SK-N-SH (cell line): ENCODE data around the gene COL28A1. TPM values are rescaled to one million over a fixed set of nuclear protein-coding genes. Genes with fewer than 3 reads are reported as not detected.
A peak's percentile ranks its signal among the peaks of the same experiment; 100 is the strongest.

Experiments
- CTCF ChIA-PET: fragments of 300-600, 350-600 bp; formaldehyde crosslinking; extraction: SDS; loops from one replicate; lab custom pipeline; 2021; lab: Yijun Ruan, JAX
- POLR2A ChIA-PET: fragments of 350-600 bp; sonication (Branson Sonifier 250); formaldehyde crosslinking; extraction: SDS; loops from one replicate; lab custom pipeline; 2020; ENCODE audit warnings: antibody characterized with exemption, inconsistent platforms; lab: Yijun Ruan, JAX
- DNase-seq: peaks from one replicate; pipeline ENCODE4 v3.0.0; 2012
- H2AFZ ChIP-seq: fragments of 200-600 bp; sonication (generic); 2 replicates; pipeline ENCODE4 v1.8.1; 2016; ENCODE audit warnings: antibody characterized with exemption, mild to moderate bottlenecking, low read depth
- H3F3A ChIP-seq: fragments of 200-600 bp; sonication (generic); replicated peaks from 2 replicates; pipeline ENCODE3; 2016; ENCODE audit warnings: antibody characterized with exemption, mild to moderate bottlenecking; ENCODE audit not compliant: insufficient read depth
- H3K27ac ChIP-seq, 2 experiments: fragments of 200-500 bp in 1 of 2; fragments of 200-600 bp in 1 of 2; sonication (Bioruptor generic) in 1 of 2; sonication (generic), shearing (Covaris generic) in 1 of 2; 2 replicates each; pipeline versions ENCODE4 v1.5.1 to v1.6.1; 2014 to 2016; ENCODE audit warnings: low read depth in 2 of 2, inconsistent platforms in 1 of 2, low read length in 1 of 2, mild to moderate bottlenecking in 1 of 2, mixed read lengths in 1 of 2
- H3K27me3 ChIP-seq: fragments of 200-600 bp; sonication (generic), shearing (Covaris generic); 2 replicates; pipeline ENCODE4 v1.6.1; 2016; ENCODE audit warnings: mixed run types; ENCODE audit not compliant: insufficient read depth
- H3K36me3 ChIP-seq, 2 experiments: fragments of 200-500 bp in 1 of 2; fragments of 200-600 bp in 1 of 2; sonication (Bioruptor generic) in 1 of 2; sonication (generic) in 1 of 2; replicated peaks in 1 of 2; 2 replicates each; pipeline versions ENCODE3 to v1.5.1; 2014 to 2016; ENCODE audit warnings: low read length in 1 of 2, mild to moderate bottlenecking in 1 of 2; ENCODE audit not compliant: insufficient read depth in 2 of 2, control insufficient read depth in 1 of 2
- H3K4me1 ChIP-seq, 2 experiments: fragments of 200-500 bp in 1 of 2; fragments of 200-600 bp in 1 of 2; sonication (Bioruptor generic) in 1 of 2; sonication (generic), shearing (Covaris generic) in 1 of 2; 2 replicates each; pipeline versions ENCODE4 v1.5.1 to v1.6.1; 2014 to 2016; ENCODE audit warnings: low read depth in 1 of 2, low read length in 1 of 2, mixed run types in 1 of 2; ENCODE audit not compliant: insufficient read depth in 2 of 2, control insufficient read depth in 1 of 2
- H3K4me2 ChIP-seq: fragments of 200-600 bp; sonication (generic), shearing (Covaris generic); 2 replicates; pipeline ENCODE4 v1.6.1; 2017; ENCODE audit warnings: mixed run types
- H3K4me3 ChIP-seq, 2 experiments: fragments of 200-500 bp in 1 of 2; fragments of 200-600 bp in 1 of 2; sonication (Bioruptor generic) in 1 of 2; sonication (generic), shearing (Covaris generic) in 1 of 2; 2 replicates each; pipeline versions ENCODE4 v1.5.1 to v1.8.1; 2014 to 2016; ENCODE audit warnings: low read depth in 2 of 2, inconsistent platforms in 1 of 2, low read length in 1 of 2, mild to moderate bottlenecking in 1 of 2, mixed read lengths in 1 of 2, moderate library complexity in 1 of 2
- H3K79me2 ChIP-seq: fragments of 200-600 bp; sonication (generic); 2 replicates; pipeline ENCODE4 v1.8.1; 2017; ENCODE audit warnings: mild to moderate bottlenecking; ENCODE audit not compliant: insufficient read depth
- H3K9ac ChIP-seq: fragments of 200-600 bp; sonication (generic); 2 replicates; pipeline ENCODE4 v1.6.1; 2017; ENCODE audit warnings: mixed run types
- H3K9me2 ChIP-seq: fragments of 200-600 bp; sonication (generic); 2 replicates; pipeline ENCODE4 v1.6.1; 2017; ENCODE audit warnings: mixed run types
- H3K9me3 ChIP-seq: fragments of 200-600 bp; sonication (generic); 2 replicates; pipeline ENCODE4 v1.6.1; 2017; ENCODE audit warnings: mixed run types, mild to moderate bottlenecking, moderate library complexity
- H4K20me1 ChIP-seq: fragments of 200-600 bp; sonication (generic); 2 replicates; pipeline ENCODE4 v1.6.1; 2017; ENCODE audit warnings: mild to moderate bottlenecking, mixed run types; ENCODE audit not compliant: insufficient read depth
- CHD2 ChIP-seq: fragments of 150-350 bp; IDR thresholded peaks from 2 replicates; pipeline ENCODE4 v1.6.1; 2018; ENCODE audit warnings: low read length; ENCODE audit not compliant: partially characterized antibody
- FOSL2 ChIP-seq: IDR thresholded peaks from 2 replicates; pipeline ENCODE4 v1.4.0; 2012; ENCODE audit warnings: low read depth, mild to moderate bottlenecking, moderate library complexity, borderline replicate concordance
- JUND ChIP-seq: IDR thresholded peaks from 2 replicates; pipeline ENCODE4 v1.4.0; 2012
- MAX ChIP-seq: IDR thresholded peaks from 2 replicates; pipeline ENCODE4 v1.4.0; 2012; ENCODE audit warnings: low read depth
- SMC3 ChIP-seq: IDR thresholded peaks from 2 replicates; pipeline ENCODE4 v1.6.1; 2012; ENCODE audit warnings: low read depth, low read length, improper control_type of control experiment
- TAF1 ChIP-seq: IDR thresholded peaks from 2 replicates; pipeline ENCODE4 v1.6.1; 2012; ENCODE audit warnings: low read depth, mild to moderate bottlenecking, low read length, moderate library complexity, borderline replicate concordance
- TCF12 ChIP-seq: IDR thresholded peaks from 2 replicates; pipeline ENCODE4 v1.4.0; 2012
- TEAD4 ChIP-seq: IDR thresholded peaks from 2 replicates; pipeline ENCODE4 v1.4.0; 2012; ENCODE audit warnings: mild to moderate bottlenecking, borderline replicate concordance; ENCODE audit not compliant: insufficient read depth
- ZBTB33 ChIP-seq: IDR thresholded peaks from 2 replicates; pipeline ENCODE4 v1.4.0; 2012; ENCODE audit warnings: low read depth, borderline replicate concordance
- WGBS: methylation state at CpG from one replicate; pipeline ENCODE4 v1.1.6; 2017; ENCODE audit warnings: low lambda C conversion rate; 5-methylcytosine and 5-hydroxymethylcytosine counted together
- polyA plus RNA-seq, 3 experiments: library from polyadenylated mRNA; depleted of rRNA; stranded (reverse); fragments of >200 nt; gene quantifications; 2 replicates each; pipeline ENCODE4 v1.2.3, GENCODE V29; 2012
- TF ChIP-seq, protein P1 (sequence below): fragments of 150-350 bp; IDR thresholded peaks from 2 replicates; pipeline ENCODE4 v1.6.1; 2017; ENCODE audit warnings: antibody characterized with exemption, low read length, low read depth, borderline replicate concordance
- TF ChIP-seq, protein P2 (sequence below): IDR thresholded peaks from 2 replicates; pipeline ENCODE4; 2012
- TF ChIP-seq, protein P3 (sequence below): IDR thresholded peaks from 2 replicates; pipeline ENCODE4 v1.4.0; 2012; ENCODE audit warnings: low read depth, borderline replicate concordance

The COL28A1 gene
- polyA plus RNA-seq, 1 of the 3 experiments (the other 2 are of a cell fraction) = not detected

- H3K27ac ChIP-seq = no peak overlapping the region
- H3K4me2 ChIP-seq = no peak overlapping the region
Observed at GRCh38 chr7:7565018-7565680, 29.5 kb upstream of the COL28A1 start.

GRCh38 chr7:7564323-7564780, 28.7 kb upstream of the COL28A1 start:
- peaks cover 21% of the 10 kb centered on the region for H3K79me2 ChIP-seq
- no peaks in the 10 kb centered on the region for H3K9me2 ChIP-seq
- H3K27ac ChIP-seq = no peak overlapping the region
- no peaks in the 10 kb centered on the region for H3K27me3 ChIP-seq
- H2AFZ ChIP-seq = no peak overlapping the region
- H3K4me1 ChIP-seq = peaks cover 14 to 17% of the 10 kb centered on the region in 2 experiments; a peak in 3 of 4 replicates
- H3F3A ChIP-seq = peaks cover 22% of the 10 kb centered on the region
- no peaks in the 10 kb centered on the region for H4K20me1 ChIP-seq
- H3K36me3 ChIP-seq = peaks cover 0 to 8% of the 10 kb centered on the region in 2 experiments
- H3K9me3 ChIP-seq = no peaks in the 10 kb centered on the region
- no peak for DNase-seq
- ChIA-PET CTCF (interaction anchor here (0.6 to 1.9 kb wide), 6 partner anchors 11 to 462 kb away, joined by 3 to 6 read pairs (median 4); no protein-coding TSS in a partner anchor), POLR2A (no interaction called here)
- no peak overlapping the region for H3K4me3 ChIP-seq
- 69% methylated on average over 3 of the region's 3 CpGs for WGBS
- 0 out of 2 replicates have a peak overlapping the region, but pooled peaks have one; percentile 9 for H3K4me2 ChIP-seq
- TF ChIP-seq, protein P1, sequence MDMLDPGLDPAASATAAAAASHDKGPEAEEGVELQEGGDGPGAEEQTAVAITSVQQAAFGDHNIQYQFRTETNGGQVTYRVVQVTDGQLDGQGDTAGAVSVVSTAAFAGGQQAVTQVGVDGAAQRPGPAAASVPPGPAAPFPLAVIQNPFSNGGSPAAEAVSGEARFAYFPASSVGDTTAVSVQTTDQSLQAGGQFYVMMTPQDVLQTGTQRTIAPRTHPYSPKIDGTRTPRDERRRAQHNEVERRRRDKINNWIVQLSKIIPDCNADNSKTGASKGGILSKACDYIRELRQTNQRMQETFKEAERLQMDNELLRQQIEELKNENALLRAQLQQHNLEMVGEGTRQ = no peak
- TF ChIP-seq, protein P2, sequence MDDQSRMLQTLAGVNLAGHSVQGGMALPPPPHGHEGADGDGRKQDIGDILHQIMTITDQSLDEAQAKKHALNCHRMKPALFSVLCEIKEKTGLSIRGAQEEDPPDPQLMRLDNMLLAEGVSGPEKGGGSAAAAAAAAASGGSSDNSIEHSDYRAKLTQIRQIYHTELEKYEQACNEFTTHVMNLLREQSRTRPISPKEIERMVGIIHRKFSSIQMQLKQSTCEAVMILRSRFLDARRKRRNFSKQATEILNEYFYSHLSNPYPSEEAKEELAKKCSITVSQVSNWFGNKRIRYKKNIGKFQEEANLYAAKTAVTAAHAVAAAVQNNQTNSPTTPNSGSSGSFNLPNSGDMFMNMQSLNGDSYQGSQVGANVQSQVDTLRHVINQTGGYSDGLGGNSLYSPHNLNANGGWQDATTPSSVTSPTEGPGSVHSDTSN = peak; percentile 45
- TF ChIP-seq ZBTB33 (no peak), TCF12 (peak; percentile 23; the same call in 1 of the 2 replicates), MAX (0 out of 2 replicates have a peak, but pooled peaks have one; percentile 24), FOSL2 (peak; percentile 37; the same call in 1 of the 2 replicates), JUND (peak; percentile 45)
- H3K9ac ChIP-seq = no peak overlapping the region

More at GRCh38 chr7:7565018-7565680, 29.5 kb upstream of the COL28A1 start:
- no peaks in the 10 kb centered on the region for H4K20me1 ChIP-seq
- H3K36me3 ChIP-seq = peaks cover 0 to 16% of the 10 kb centered on the region in 2 experiments
- no peaks in the 10 kb centered on the region for H3K9me2 ChIP-seq
- peaks cover 29% of the 10 kb centered on the region for H3K79me2 ChIP-seq
- H3F3A ChIP-seq = peaks cover 22% of the 10 kb centered on the region
- H3K9ac ChIP-seq = no peak overlapping the region
- H3K27me3 ChIP-seq = no peaks in the 10 kb centered on the region
- H3K9me3 ChIP-seq = no peaks in the 10 kb centered on the region
- no peak overlapping the region for H2AFZ ChIP-seq
- H3K4me3 ChIP-seq = no peak overlapping the region
- DNase-seq = no peak
- 96% methylated on average over 4 of the region's 4 CpGs for WGBS
- POLR2A ChIA-PET = no interaction called here
- CTCF ChIA-PET = interaction anchor here (0.6 to 1.6 kb wide), 4 partner anchors 12 to 462 kb away, joined by 3 to 4 read pairs (median 4); no protein-coding TSS in a partner anchor
- TF ChIP-seq TAF1 = no peak
- no peak for TF ChIP-seq SMC3
- no peak for TF ChIP-seq MAX
- no peak for TF ChIP-seq TEAD4
- TF ChIP-seq, protein P2 = no peak
- no peak for TF ChIP-seq CHD2
- TF ChIP-seq, protein P3, sequence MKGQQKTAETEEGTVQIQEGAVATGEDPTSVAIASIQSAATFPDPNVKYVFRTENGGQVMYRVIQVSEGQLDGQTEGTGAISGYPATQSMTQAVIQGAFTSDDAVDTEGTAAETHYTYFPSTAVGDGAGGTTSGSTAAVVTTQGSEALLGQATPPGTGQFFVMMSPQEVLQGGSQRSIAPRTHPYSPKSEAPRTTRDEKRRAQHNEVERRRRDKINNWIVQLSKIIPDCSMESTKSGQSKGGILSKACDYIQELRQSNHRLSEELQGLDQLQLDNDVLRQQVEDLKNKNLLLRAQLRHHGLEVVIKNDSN = no peak
- TF ChIP-seq, all 33 proteins: peak for 0
- peaks cover 16 to 21% of the 10 kb centered on the region in 2 experiments; a peak in 3 of 4 replicates for H3K4me1 ChIP-seq
